HG03280 (cell line): ENCODE measurements around the gene OR10G6.
"Not testable (repeated sequence)": the region's sequence is repeated elsewhere in the genome, so short reads cannot be mapped to it uniquely, and the experiment has no call there.

Source experiments
- ATAC-seq: cut with Tn5 transposase; IDR thresholded peaks from one replicate; pipeline ENCODE4 v1.9.1; 2021; ENCODE audit warnings: mild to moderate bottlenecking, moderate library complexity; ENCODE audit not compliant: unreplicated experiment

OR10G6 gene

GRCh38 chr11:123995119-123995518 is at the start of gene OR10G6:
Gene OR10G6, minus strand, starts transcription at chr11:123995161. Its CDS starts 0 bp downstream, at chr11:123995161.
- ATAC-seq, result no peak

- ATAC-seq, result no peak
Measured at GRCh38 chr11:124043420-124043819, 48.5 kb upstream of the OR10G6 start.

- no peak for ATAC-seq
Measured at GRCh38 chr11:124041254-124041653, 46.3 kb upstream of the OR10G6 start, which contains the start of gene OR10G7. Gene OR10G7, minus strand, starts transcription at chr11:124041325. Its CDS starts 2,324 bp downstream, at chr11:124039001.

- ATAC-seq, result no peak
Measured at GRCh38 chr11:124039557-124039956, 44.6 kb upstream of the OR10G6 start.

- ATAC-seq, result no peak
Measured at GRCh38 chr11:124036666-124037065, 41.7 kb upstream of the OR10G6 start.

- no peak for ATAC-seq
Measured at GRCh38 chr11:124026498-124026897, 31.5 kb upstream of the OR10G6 start, which contains the start of gene OR10G8. Gene OR10G8, plus strand, starts transcription at chr11:124026798. Its CDS starts 2,825 bp downstream, at chr11:124029623.

GRCh38 chr11:124015837-124016236 is 20.9 kb upstream of the OR10G6 start:
- ATAC-seq, result not testable (repeated sequence)

GRCh38 chr11:124012697-124013096 is 17.7 kb upstream of the OR10G6 start, which contains the start of gene OR10G4:
Gene OR10G4, plus strand, starts transcription at chr11:124012997. Its CDS starts 2,578 bp downstream, at chr11:124015575.
- no peak for ATAC-seq

- ATAC-seq, result no peak
Measured at GRCh38 chr11:123979311-123979710, 15.7 kb downstream of the OR10G6 start.

- no peak for ATAC-seq
Measured at GRCh38 chr11:123977731-123978347, 17.1 kb downstream of the OR10G6 start, which contains the start of gene OR10S1. Gene OR10S1, minus strand, starts transcription at chr11:123977781. Its CDS starts 117 bp downstream, at chr11:123977664.

- ATAC-seq, result no peak
Measured at GRCh38 chr11:123976770-123977560, 18.0 kb downstream of the OR10G6 start.

- no peak for ATAC-seq
Measured at GRCh38 chr11:123973816-123974215, 21.1 kb downstream of the OR10G6 start.

GRCh38 chr11:123956752-123957151 is 38.2 kb downstream of the OR10G6 start:
- no peak for ATAC-seq

GRCh38 chr11:123945132-123945531 is 49.8 kb downstream of the OR10G6 start:
- ATAC-seq, result no peak
